Right lung (tissue), 10 donors: ENCODE results near the gene RGPD5. TPM values are rescaled to one million over a fixed set of nuclear protein-coding genes. Genes with fewer than 3 reads are reported as not detected.
"Not testable (repeated sequence)": the region's sequence is repeated elsewhere in the genome, so short reads cannot be mapped to it uniquely, and the experiment has no call there.

Source experiments
- DNase-seq, 2 donors: peaks; one replicate each; pipeline ENCODE4 v3.0.0-alpha.2; 2013
- long read RNA-seq, 8 donors: transcript quantifications; one replicate each; lab custom pipeline, GENCODE V29; 2026
- polyA plus RNA-seq, 5 donors: library from polyadenylated mRNA; unstranded; fragments of 120-200 nt; gene quantifications; one replicate each; pipeline versions ENCODE4 v1.2.1 to v1.2.3, GENCODE V29; 2013; ENCODE audit warnings: inconsistent platforms in 1 of 5, low replicate concordance in 1 of 5; ENCODE audit not compliant: insufficient read length in 5 of 5, insufficient read depth in 1 of 5

Gene RGPD5
- 10 to 100 TPM in 4 of 5 donors, 1 to 10 TPM in 1; 8.9 to 23.7 (median 20.0) TPM for polyA plus RNA-seq
- long read RNA-seq, donor 1, full-length matches to known transcripts: 1 of 19 reads
- long read RNA-seq, donor 1, partial matches to known transcripts: 18 of 19 reads
- long read RNA-seq, donor 1, other reads (novel, unspliced or antisense): 0 of 19 reads
- long read RNA-seq, donor 2: 0 reads
- long read RNA-seq, donor 3: 0 reads
- long read RNA-seq, donor 4: 0 reads
- long read RNA-seq, donor 5, partial matches to known transcripts: 19 of 21 reads
- long read RNA-seq, donor 5, other reads (novel, unspliced or antisense): 0 of 21 reads
- long read RNA-seq, donor 6: 0 reads
- long read RNA-seq, donor 7, full-length matches to known transcripts: 2 of 2 reads
- long read RNA-seq, donor 7, partial matches to known transcripts: 0 of 2 reads
- long read RNA-seq, donor 7, other reads (novel, unspliced or antisense): 0 of 2 reads
- long read RNA-seq, donor 8, full-length matches to known transcripts: 2 of 2 reads
- long read RNA-seq, donor 8, partial matches to known transcripts: 0 of 2 reads
- long read RNA-seq, donor 8, other reads (novel, unspliced or antisense): 0 of 2 reads

DNA sequence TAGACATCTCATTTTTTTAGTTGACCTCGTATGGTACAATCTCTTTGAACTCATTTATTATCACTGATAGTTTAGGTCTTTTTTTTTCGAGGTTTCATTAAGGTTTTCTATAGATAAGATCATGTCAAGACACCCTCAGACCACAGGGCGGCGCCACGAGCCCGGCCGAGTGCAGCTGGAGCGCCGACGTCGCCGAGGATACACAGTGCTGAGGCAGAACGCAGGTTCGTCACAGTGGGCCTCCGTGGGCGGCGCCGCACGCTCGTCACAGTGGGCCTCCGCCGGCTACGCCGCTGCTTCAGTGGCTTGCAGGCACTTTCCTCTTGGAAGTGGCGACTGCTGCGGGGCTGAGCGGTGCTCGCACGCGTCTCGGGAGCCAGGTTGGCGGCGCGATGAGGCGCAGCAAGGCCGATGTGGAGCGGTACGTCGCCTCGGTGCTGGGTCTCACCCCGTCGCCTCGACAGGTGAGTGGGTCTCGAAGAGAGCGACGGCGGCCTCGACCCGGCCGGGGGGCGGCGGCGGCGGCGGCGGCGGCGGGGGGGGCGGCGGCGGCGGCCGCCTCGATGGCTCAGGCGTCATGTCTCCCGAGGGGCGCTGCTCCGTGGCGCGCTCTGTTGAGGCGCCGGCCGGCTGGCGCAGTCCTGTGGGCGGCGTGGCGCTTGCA, at the start of gene RGPD5:
TSS of gene RGPD5 (plus strand) at position 232 of the 664 bp plus-strand sequence. CDS start at position 393, 161 bp downstream.
- not testable (repeated sequence) for DNase-seq

DNA sequence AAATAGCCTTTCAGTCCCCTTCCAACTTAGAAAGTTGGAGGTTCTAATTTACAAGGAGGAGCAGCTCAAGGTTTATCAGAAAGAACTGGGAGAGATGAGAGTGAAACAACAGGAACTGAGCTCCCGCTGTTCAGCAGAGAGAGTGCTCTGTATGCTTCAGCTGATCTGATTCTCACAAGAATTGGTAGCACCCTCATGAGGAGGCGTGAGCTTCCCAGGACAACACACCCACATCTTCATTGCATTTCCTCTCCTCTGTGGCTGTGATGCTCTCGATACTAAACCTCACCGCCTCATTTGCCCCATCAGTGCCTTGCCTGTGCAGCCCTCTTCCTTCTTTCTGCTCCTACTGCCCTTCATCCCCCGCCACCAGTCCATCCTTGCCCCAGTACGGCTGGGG, 42.5 kb upstream of the RGPD5 start:
- not testable (repeated sequence) for DNase-seq

DNA sequence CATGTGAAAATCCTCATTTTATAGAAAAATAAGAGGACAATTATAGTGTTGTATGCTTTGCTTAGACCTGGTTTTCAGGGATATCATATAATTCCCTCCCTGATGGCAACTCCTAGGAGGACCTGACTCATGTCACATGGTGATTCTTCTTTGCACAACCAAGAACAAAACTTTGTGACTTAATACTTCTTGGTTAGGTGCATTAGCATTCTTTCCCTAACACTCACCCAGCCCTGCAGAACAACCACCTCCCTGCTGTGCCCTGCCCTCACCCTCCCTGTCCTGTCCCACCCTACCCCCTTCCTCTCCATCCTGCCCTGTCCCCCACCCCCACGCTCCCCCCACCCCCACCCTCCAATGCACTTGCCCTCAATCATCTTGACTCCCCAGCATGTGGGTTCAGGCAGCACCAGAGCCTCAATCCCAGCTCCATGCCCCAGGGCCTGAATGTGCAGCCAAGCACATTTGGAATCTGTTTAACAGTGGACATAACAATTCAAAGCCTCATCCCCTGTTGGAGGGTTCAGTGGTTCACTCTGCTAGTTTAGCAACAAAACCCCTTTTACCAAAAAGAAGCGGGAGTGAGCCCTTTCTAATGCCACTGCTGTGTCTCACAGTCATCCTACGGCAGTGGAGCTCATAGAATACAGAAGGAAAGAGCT, 36.8 kb upstream of the RGPD5 start:
- not testable (repeated sequence) for DNase-seq

DNA sequence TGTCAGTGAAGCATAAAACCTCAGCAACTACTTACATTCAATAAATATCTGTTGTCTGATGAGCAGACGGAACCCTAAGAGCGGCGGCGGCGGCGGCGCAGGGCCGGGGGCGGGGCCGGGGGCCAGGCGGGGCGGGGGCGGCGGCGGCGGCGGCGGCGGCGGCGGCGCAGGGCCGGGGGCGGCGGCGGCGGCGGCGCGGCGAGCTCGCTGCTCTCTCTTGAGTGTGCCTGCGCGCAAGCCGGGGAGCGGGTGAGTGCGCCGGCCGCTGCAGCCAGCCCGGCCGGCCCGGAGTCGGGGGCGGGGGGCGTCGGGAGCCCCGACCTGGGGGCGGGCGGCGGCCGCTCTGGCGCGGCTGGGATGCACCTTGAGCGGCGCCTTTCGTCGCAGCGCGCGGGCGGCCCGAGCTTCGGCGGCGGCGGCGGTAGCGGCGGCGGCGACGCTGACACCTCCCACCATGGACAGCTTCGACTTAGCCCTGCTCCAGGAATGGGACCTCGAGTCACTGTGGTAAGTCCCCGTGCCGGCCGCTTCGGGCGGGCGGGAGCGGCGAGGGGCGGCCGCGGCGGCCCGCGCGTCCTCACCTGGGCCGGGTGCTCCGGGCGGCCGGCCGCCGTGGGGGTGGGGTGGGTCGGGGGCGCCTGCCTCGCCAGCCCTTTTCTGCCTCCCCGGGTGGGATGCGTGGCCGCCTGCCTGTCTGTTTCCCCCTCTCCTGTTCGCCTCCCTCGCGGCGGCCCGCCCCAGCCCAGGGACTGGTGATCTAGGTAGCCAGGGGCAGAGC, 33.7 kb upstream of the RGPD5 start:
- not testable (repeated sequence) for DNase-seq

DNA sequence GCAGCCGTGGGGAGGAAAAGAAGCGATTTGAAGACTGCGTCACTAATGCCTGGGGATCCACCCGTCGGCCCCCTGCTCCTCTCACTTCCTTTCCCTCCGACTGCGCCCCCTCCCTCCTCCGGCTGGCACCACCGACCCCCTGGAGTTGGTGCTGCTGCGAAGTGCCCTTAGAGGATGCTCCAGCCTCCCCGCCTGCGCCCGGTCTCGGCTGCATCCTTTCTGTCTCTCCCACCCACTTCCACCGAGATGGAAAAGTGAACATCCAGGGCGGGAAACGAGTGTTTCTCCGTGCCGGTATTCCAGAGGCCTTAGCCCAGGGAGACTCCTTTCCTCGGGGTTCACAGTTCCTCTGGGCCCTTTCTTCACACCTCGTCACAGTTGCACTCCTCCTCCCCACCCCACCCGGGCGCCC, 33.1 kb upstream of the RGPD5 start:
- DNase-seq: not testable (repeated sequence)

DNA sequence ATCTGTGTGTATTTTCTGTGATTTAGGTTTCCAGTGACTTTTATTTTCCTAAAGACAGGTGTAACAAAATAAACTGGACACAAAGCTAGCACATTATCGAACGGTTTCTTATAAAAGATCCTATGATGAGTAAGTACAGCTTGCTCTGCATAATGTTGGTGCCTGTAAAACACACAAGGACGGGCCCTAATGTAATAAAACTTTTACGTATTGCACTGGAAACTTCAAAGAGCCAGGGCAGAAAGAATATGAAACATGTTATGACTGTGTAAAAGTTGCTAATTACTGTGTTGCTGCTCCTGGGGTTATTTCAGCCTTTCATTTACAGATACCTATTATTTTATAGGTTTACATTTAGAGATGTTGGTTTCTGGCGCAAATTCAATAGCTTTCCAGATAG, 32.1 kb upstream of the RGPD5 start:
- not testable (repeated sequence) for DNase-seq

DNA sequence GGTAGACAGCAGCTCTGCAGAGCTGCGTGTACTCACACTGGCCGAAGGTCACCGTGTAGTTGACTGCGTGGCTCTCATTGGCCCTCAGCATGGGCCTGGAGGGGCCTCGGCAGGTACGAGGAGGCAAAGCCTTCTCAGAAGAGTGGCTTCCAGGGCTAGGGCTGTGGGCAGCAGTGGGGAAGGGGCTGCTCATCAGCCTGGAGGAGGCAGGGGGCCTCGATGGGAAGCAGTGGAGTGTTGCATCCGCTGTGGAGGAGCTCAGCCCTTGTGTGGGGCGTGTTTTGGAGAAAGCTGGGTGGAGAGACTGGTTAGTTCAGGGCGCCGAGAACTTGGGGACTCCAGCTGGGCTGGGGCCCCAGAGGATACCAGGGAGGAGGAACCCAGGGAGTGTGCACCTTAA, 28.0 kb upstream of the RGPD5 start:
- DNase-seq: not testable (repeated sequence)

DNA sequence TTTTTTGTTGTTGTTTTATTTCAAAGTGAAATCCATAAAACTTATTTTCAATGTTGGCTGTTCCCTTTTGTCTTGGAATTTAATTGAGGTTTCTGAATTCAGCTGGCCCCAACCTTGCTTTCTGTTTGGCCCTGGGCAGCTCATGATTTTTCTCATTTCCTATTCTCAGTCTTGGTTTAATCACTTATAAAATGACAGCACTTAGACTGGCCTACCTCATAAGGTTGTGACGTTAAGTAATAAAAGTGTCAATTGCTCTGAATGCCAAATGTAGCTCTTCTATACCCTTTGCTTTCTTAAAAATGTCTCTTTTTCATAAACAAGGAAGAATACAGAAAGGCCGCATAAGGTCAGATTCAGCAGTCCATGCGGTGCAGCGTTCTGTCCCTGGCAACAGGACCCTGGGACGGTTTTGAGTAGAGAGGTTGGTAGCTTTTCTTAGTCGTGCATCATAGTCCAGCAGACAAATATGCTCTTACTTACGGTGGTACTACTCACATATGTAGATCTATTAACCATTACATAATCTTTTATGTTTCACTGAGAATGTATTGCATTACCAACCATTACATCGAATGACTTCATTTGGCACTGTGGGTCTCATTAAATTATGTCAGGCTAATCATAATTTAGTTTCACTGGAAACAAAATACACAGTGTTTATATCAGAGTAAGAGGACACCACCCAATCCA, 27.1 kb upstream of the RGPD5 start:
- not testable (repeated sequence) for DNase-seq

DNA sequence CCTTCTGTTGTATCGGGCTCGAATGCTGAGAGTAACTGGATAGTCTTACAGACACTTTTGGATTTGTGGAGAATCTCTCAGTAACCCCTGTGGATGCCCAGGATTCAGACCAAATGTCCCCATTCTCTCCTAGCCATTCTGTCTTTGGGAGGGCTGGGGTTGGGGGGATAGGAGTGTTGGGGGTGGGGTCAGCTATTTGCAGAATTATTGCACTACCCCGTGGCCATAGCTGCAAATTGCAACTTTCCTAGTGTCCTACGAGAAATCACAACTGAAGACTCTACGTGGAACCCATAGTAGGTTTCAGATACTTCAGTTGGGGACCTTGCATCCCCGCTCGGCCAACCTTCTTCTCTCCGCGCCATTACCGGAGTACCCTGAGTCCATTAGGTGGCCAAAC, 25.2 kb upstream of the RGPD5 start:
- DNase-seq: not testable (repeated sequence)

DNA sequence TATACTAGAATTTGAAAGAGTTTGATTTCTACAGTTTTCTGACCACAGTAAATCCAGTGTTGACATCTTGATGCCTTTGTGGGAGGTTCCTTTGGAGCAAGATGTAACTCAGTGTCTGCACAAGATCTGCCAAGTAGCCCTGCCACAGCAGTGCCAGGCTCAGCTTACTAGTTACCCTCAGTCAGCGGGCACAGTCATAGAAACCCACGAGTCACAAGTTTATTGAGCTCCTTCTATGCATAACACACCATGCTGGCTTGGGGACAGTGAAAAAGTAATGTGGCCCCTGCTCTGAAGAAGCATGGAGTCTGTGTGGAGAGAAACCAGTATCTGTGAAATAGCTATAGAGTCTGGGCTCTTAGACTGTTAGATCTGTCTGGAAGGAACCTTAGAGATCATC, 15.0 kb upstream of the RGPD5 start:
- DNase-seq: not testable (repeated sequence)

DNA sequence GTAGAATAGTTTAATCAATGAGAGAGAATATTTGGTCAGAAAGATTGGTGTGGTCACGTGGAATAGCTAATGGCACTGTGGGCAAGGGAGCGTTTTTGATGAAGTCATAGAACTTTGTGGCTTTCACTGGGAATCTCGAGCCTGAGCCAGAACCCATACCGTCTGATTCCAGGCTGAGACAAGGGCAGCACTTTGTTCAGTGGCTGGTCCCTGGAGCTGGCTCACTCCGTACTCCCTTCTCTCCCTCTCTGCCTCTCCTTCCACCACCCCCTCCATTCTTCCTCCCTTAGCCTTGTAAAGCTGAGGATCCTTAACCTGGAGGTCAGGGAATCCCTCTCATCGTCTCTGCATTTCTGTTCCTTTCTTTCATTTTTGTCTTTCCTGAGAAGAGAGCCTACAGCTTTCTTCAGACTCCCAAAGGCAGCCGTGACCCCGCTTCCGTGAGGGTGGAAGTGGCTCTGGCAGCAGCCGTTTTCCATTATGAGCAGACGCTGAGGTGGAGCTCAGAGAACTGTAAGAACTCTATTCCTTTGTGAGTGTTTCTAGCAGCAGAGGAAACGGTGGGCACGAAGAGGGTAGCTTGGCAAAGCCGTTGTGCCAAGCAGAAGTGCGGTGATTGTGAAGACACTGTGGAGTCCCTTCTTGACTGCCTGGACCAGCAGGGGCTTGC, 12.8 kb upstream of the RGPD5 start:
- DNase-seq: not testable (repeated sequence)

DNA sequence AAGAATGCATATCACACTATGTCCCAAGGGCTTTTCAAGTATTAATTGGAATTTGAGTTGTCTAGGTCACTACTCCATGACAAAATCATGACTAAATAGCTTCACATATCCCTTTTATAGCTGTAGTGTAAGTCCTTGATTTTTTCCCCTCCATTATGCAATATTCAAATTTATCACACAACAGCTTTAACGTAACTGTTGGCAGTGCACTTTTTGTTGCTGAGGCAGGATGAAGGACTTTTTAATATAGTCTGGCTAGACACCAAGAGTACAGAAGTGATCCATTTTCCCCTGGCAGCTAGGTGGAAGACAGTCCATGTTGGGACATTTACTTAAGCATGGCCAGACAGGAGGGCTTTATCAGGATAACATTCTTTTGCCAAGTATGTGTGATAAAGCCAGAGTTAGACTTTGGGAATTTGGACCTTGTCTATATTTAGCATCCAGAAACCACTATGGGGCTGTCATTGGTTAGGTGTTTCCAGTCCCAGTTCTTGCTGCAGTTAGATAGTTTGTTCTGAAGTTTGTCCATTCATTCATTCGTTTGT, 11.6 kb upstream of the RGPD5 start:
- not testable (repeated sequence) for DNase-seq

DNA sequence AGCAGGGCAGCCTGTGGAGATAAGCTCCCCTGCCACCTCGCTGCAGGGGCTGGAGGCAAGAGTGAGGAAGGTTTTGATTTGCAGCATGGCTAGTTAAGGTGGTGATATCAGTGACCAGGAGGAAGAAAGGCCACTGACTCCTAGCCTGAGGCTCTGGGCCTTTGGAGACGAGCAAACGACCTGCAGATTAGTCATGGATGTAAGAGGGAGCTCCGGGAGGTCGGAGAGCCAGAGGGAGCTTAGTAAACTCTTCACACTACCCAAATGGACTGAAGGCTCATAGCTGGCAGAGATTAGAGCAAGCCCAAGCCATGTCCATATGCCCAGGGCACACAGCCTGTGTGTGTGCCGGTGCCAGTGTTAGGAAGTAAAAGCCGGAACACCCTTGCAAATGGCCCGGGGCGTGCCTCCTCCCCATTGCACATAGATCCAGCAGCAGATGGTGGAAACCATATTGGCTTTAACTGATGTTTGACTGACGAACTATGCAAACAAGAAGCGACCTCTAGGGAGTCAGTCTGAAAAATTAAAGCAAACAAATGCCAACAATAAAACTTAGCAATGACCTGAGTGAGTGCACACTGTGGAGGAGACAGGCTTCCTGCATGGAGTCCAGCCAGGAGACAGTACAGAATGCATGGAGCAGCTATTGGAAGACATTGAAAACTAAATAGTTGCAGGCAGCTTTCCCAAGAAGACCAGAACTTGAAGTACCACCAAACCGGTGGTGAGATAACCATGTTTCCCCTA, 2.4 kb upstream of the RGPD5 start:
- DNase-seq: not testable (repeated sequence)

DNA sequence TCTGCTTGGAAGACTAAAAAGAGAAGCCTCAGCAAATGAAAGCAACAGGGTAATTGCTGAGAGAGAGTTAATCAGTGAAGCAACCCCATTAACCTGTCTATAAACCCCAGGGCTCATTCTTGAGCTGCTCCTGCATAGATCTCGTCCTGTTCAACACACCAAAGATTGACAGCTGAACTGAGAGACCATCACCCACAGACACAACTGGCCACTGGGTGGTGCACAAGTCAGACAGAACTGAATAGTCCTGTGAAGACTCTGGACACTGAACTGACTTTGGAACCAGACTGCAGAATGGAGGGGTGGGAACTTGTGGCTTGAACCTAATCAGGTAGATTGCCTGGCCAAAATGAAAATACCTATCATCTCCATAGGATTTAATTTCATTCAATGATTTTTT, 1.4 kb upstream of the RGPD5 start:
- DNase-seq: not testable (repeated sequence)

DNA sequence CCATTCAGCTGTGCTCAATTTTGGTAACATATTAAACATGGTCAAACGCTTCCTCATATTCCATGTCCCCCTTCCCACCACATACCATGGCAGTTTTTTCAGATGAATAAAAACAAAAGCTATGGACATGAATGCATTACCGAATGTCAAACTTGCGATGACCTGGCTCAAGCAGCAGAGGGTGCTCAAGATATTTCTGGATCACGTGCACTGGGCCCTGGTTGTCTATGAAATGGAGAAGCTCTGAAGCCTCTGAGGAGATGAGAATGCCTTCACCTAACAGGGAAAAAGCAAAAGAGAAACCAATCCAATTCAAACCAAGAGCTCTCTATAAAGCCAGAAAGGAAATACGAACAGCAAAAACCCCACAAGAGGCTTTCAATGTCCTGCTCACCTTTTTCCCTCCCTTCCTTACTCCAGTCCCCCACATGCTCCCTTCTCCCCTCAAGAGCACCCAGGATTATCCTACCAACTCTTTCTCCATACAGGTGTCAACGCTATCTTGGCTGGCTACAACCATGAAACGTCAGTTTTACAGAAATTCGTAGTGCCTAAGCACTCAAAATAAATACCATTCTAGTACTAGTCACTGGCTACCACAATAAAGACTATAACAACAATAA, 77.1 kb downstream of the RGPD5 start:
- not testable (repeated sequence) for DNase-seq

DNA sequence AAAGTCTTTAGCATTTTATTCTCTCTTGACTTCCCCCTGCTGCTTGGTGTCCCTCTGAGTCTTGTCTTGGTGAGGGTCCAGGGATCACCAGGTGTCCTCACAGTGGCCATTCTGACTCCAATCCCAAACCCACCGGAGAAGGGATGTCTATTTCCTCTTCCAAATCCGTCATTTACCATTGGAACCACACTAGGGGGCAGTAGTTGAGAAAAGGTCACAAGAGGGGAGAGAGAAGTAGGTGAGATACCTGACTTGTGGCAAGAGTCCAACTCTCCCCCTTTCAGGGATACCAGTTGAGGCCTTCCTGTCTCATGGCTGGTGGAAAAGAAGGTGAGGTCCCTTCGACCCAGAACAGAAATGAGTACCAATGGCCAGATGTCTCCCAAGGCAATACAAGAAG, 82.5 kb downstream of the RGPD5 start:
- not testable (repeated sequence) for DNase-seq

DNA sequence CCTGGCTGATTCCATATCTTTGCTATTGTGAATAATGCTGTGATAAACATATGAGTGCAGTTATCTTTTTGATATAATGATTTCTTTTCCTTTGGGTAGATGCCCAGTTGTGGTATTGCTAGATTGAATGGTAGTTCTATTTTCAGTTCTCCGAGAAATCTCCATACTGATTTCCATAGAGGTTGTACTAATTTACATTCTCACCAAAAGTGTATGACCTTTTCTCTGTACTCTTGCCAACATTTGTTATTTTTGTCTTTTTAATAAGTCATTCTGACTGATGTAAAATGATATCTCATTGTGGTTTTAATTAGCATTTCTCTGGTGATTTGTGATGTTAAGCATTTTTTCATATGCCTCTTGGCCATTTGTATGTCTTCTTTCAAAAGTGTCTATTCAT, 88.0 kb downstream of the RGPD5 start:
- not testable (repeated sequence) for DNase-seq

DNA sequence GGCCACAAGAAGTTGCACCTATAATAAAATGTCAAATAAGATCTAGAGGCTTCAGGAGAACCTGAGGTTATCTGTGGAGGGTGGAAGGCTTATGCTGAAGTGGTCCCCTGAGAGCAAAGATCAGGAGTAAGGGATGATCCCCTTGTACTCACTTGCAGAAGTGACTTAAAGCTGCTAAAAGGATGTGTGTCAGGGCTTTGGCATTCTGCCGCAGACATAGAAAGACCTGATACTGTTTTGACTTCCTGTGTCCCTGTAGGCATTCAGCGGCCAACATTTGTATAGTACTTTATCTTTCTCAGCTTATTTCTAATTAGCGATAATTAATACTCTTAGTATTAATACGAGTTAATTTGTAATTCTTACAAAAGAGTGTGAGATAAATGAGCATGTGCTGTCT, 94.3 kb downstream of the RGPD5 start:
- DNase-seq: not testable (repeated sequence)
